ENCODE results near the gene LIPC. TPM values are rescaled to one million over a fixed set of nuclear protein-coding genes. Genes with fewer than 3 reads are reported as not detected.

Gene LIPC
- total and polyA plus RNA-seq, 7 donors = 0.36 to 3.0 (median 0.83) TPM; not detected in 2

GRCh38 chr15:58558777-58559176 is 127.0 kb downstream of the LIPC start:
- TF ChIP-seq EP300 (IDR thresholded peaks at IDR 0.05) (no peak), POLR2AphosphoS5 (IDR thresholded peaks at IDR 0.05) (no peak), POLR2A (IDR thresholded peaks at IDR 0.05) (no peak)
- no peak for DNase-seq
- intact Hi-C loops (cut with DNase I) = no loop called here
- no peaks in the 10 kb centered on the region for H3K36me3 ChIP-seq
- H3K4me1 ChIP-seq = no peaks in the 10 kb centered on the region
- H3K4me3 ChIP-seq = no peak overlapping the region
- WGBS, 2 donors = 96 to 99% methylated on average over 1 of the region's 1 CpG
- no peak overlapping the region for H3K27ac ChIP-seq
- H3K27me3 ChIP-seq = no peaks in the 10 kb centered on the region
- H3K9me3 ChIP-seq = no peaks in the 10 kb centered on the region

- no peaks in the 10 kb centered on the region for H3K27me3 ChIP-seq
- WGBS, 2 donors = 46 to 73% methylated on average over 6 of the region's 6 CpGs
- no peak for TF ChIP-seq CTCF (IDR thresholded peaks at IDR 0.05)
- TF ChIP-seq POLR2A (IDR thresholded peaks at IDR 0.05) = no peak
- no peak for TF ChIP-seq POLR2AphosphoS5 (IDR thresholded peaks at IDR 0.05)
- no peak for TF ChIP-seq EP300 (IDR thresholded peaks at IDR 0.05)
- no peak overlapping the region for H3K27ac ChIP-seq
- no peaks in the 10 kb centered on the region for H3K36me3 ChIP-seq
- H3K4me1 ChIP-seq = no peaks in the 10 kb centered on the region
- intact Hi-C loops (cut with DNase I) = no loop called here
- no peak overlapping the region for H3K4me3 ChIP-seq
- H3K9me3 ChIP-seq = no peaks in the 10 kb centered on the region
- DNase-seq = no peak
Observed at GRCh38 chr15:58559904-58560588, 128.3 kb downstream of the LIPC start.

- intact Hi-C loops (cut with DNase I) = no loop called here
- H3K27me3 ChIP-seq = no peaks in the 10 kb centered on the region
- H3K9me3 ChIP-seq = no peaks in the 10 kb centered on the region
- no peak overlapping the region for H3K4me3 ChIP-seq
- no peak for DNase-seq
- no peak overlapping the region for H3K27ac ChIP-seq
- H3K36me3 ChIP-seq = no peaks in the 10 kb centered on the region
- no peaks in the 10 kb centered on the region for H3K4me1 ChIP-seq
- 0 to 52% methylated on average over 1 of the region's 1 CpG for WGBS, 2 donors
- TF ChIP-seq POLR2A (IDR thresholded peaks at IDR 0.05) = no peak
Observed at GRCh38 chr15:58561321-58561720, 129.5 kb downstream of the LIPC start.

- no peaks in the 10 kb centered on the region for H3K9me3 ChIP-seq
- WGBS, 2 donors = 46 to 83% methylated on average over 3 of the region's 3 CpGs
- TF ChIP-seq CTCF (IDR thresholded peaks at IDR 0.05) (no peak), POLR2A (IDR thresholded peaks at IDR 0.05) (no peak), POLR2AphosphoS5 (IDR thresholded peaks at IDR 0.05) (no peak), EP300 (IDR thresholded peaks at IDR 0.05) (no peak)
- intact Hi-C loops (cut with DNase I) = no loop called here
- no peak overlapping the region for H3K4me3 ChIP-seq
- no peaks in the 10 kb centered on the region for H3K4me1 ChIP-seq
- H3K27me3 ChIP-seq = no peaks in the 10 kb centered on the region
- no peaks in the 10 kb centered on the region for H3K36me3 ChIP-seq
- H3K27ac ChIP-seq = no peak overlapping the region
- no peak for DNase-seq
Observed at GRCh38 chr15:58562135-58562534, 130.3 kb downstream of the LIPC start.

GRCh38 chr15:58564981-58565380 is 133.2 kb downstream of the LIPC start:
- H3K27me3 ChIP-seq = no peaks in the 10 kb centered on the region
- DNase-seq = no peak
- no peaks in the 10 kb centered on the region for H3K9me3 ChIP-seq
- no peaks in the 10 kb centered on the region for H3K36me3 ChIP-seq
- intact Hi-C loops (cut with DNase I) = no loop called here
- no peaks in the 10 kb centered on the region for H3K4me1 ChIP-seq
- TF ChIP-seq CTCF (IDR thresholded peaks at IDR 0.05) (no peak), POLR2AphosphoS5 (IDR thresholded peaks at IDR 0.05) (no peak), EP300 (IDR thresholded peaks at IDR 0.05) (no peak), POLR2A (IDR thresholded peaks at IDR 0.05) (no peak)
- 78 to 80% methylated on average over 6 of the region's 6 CpGs for WGBS, 2 donors
- no peak overlapping the region for H3K4me3 ChIP-seq
- H3K27ac ChIP-seq = no peak overlapping the region

- H3K36me3 ChIP-seq = no peaks in the 10 kb centered on the region
- no peaks in the 10 kb centered on the region for H3K27me3 ChIP-seq
- WGBS, 2 donors = 62 to 68% methylated on average over 4 of the region's 4 CpGs
- no peak overlapping the region for H3K27ac ChIP-seq
- H3K4me1 ChIP-seq = no peaks in the 10 kb centered on the region
- intact Hi-C loops (cut with DNase I) = no loop called here
- TF ChIP-seq CTCF (IDR thresholded peaks at IDR 0.05) = no peak
- TF ChIP-seq EP300 (IDR thresholded peaks at IDR 0.05) = no peak
- no peak for TF ChIP-seq POLR2AphosphoS5 (IDR thresholded peaks at IDR 0.05)
- no peak for TF ChIP-seq POLR2A (IDR thresholded peaks at IDR 0.05)
- no peak for DNase-seq
- H3K9me3 ChIP-seq = no peaks in the 10 kb centered on the region
- no peak overlapping the region for H3K4me3 ChIP-seq
Observed at GRCh38 chr15:58565619-58566018, 133.8 kb downstream of the LIPC start.

Data from sigmoid colon (tissue), 7 donors.